PC-3 (cell line): ENCODE results near the gene METTL26. TPM values are rescaled to one million over a fixed set of nuclear protein-coding genes. Genes with fewer than 3 reads are reported as not detected.

Source experiments
- ATAC-seq: fragments of 200-7000 bp; cut with Tn5 transposase; 2 replicates; pipeline ENCODE4 v1.9.1; 2020; ENCODE audit warnings: mild to moderate bottlenecking, moderate library complexity
- BruUV-seq: library from RNA; stranded (reverse); fragments of 400-500 nt; replicated peaks from 2 replicates; lab custom pipeline; 2021; lab: Mats Ljungman, UMichigan
- CTCF ChIA-PET: fragments of 300-600 bp; sonication (Branson Sonifier 250); formaldehyde crosslinking; loops from one replicate; lab custom pipeline; 2022; ENCODE audit warnings: antibody characterized with exemption; lab: Charles Lee
- POLR2A ChIA-PET: fragments of 300-600 bp; sonication (Branson Sonifier 250); formaldehyde crosslinking; loops from one replicate; lab custom pipeline; 2022; ENCODE audit warnings: antibody characterized with exemption; ENCODE audit not compliant: unreplicated experiment; lab: Charles Lee
- DNase-seq: peaks from one replicate; pipeline ENCODE4 v3.0.0-alpha.2; 2015
- H2AFZ ChIP-seq: fragments of 300-600 bp; sonication (generic); 2 replicates; pipeline ENCODE4 v1.6.0; 2016; ENCODE audit warnings: antibody characterized with exemption, low read length
- H3F3A ChIP-seq: fragments of 300-600 bp; sonication (generic); one replicate; pipeline ENCODE4 v1.6.0; 2017; ENCODE audit warnings: antibody characterized with exemption, low read length, control low read depth, mild to moderate bottlenecking; ENCODE audit not compliant: unreplicated experiment
- H3K27ac ChIP-seq: fragments of 300-600 bp; sonication (generic); 2 replicates; pipeline ENCODE4 v1.5.1; 2016; ENCODE audit warnings: mild to moderate bottlenecking, low read length
- H3K27me3 ChIP-seq: fragments of 300-600 bp; sonication (generic); 2 replicates; pipeline ENCODE4 v1.6.1; 2016; ENCODE audit warnings: low read length, mixed read lengths
- H3K36me3 ChIP-seq: fragments of 300-600 bp; sonication (generic); 2 replicates; pipeline ENCODE4 v1.6.1; 2016; ENCODE audit warnings: low read depth, mixed run types, low read length, mixed read lengths
- H3K4me1 ChIP-seq: fragments of 300-600 bp; sonication (generic); 2 replicates; pipeline ENCODE4 v1.5.1; 2016; ENCODE audit warnings: low read length; ENCODE audit not compliant: insufficient read depth
- H3K4me2 ChIP-seq: fragments of 300-600 bp; sonication (generic); 2 replicates; pipeline ENCODE4 v1.6.0; 2016; ENCODE audit warnings: low read length
- H3K4me3 ChIP-seq: fragments of 300-600 bp; sonication (generic); 2 replicates; pipeline ENCODE4 v1.5.1; 2016; ENCODE audit warnings: mild to moderate bottlenecking, low read length, mixed read lengths
- H3K79me2 ChIP-seq: fragments of 300-600 bp; sonication (generic); 2 replicates; pipeline ENCODE4 v1.6.1; 2017; ENCODE audit warnings: low read length, mixed read lengths
- H3K9ac ChIP-seq: fragments of 300-600 bp; sonication (generic); 2 replicates; pipeline ENCODE4 v1.6.0; 2016; ENCODE audit warnings: mild to moderate bottlenecking, low read length
- H3K9me2 ChIP-seq: fragments of 300-600 bp; sonication (generic); replicated peaks from 2 replicates; pipeline ENCODE4 v1.6.1; 2016; ENCODE audit warnings: mixed run types, low read length, mixed read lengths
- H3K9me3 ChIP-seq: fragments of 300-600 bp; sonication (generic); 2 replicates; pipeline ENCODE4 v1.6.1; 2016; ENCODE audit warnings: low read length, mixed read lengths
- H4K20me1 ChIP-seq: fragments of 300-600 bp; sonication (generic); 2 replicates; pipeline ENCODE4 v1.6.1; 2016; ENCODE audit warnings: low read length, mixed read lengths
- EZH2 ChIP-seq: fragments of 300-600 bp; sonication (generic); IDR thresholded peaks from one replicate; pipeline ENCODE4 v1.6.1; 2017; ENCODE audit warnings: antibody characterized with exemption, mild to moderate bottlenecking, low read length; ENCODE audit not compliant: unreplicated experiment
- EZH2phosphoT487 ChIP-seq: fragments of 300-600 bp; sonication (generic); IDR thresholded peaks from 2 replicates; pipeline ENCODE4 v1.6.1; 2018; ENCODE audit warnings: mild to moderate bottlenecking, antibody characterized with exemption, low read length, borderline replicate concordance
- intact Hi-C: fragments of 100-400 bp; cut with micrococcal nuclease; formaldehyde crosslinking; loops from 2 replicates; pipeline ENCODE4 v1.9.0; 2023
- total RNA-seq: library from RNA; depleted of rRNA; stranded (reverse); fragments of >200 nt; gene quantifications from 2 replicates; pipeline ENCODE4 v1.2.3, GENCODE V29; 2014
- TF ChIP-seq, protein P1 (sequence below): fragments of 300-600 bp; sonication (generic); conservative IDR thresholded peaks from 2 replicates; pipeline ENCODE4 v1.5.1; 2017; ENCODE audit warnings: antibody characterized with exemption, low read depth, mild to moderate bottlenecking, low read length

Gene METTL26
- total RNA-seq, 1 experiment from 2014 or later, result 179 TPM

DNA sequence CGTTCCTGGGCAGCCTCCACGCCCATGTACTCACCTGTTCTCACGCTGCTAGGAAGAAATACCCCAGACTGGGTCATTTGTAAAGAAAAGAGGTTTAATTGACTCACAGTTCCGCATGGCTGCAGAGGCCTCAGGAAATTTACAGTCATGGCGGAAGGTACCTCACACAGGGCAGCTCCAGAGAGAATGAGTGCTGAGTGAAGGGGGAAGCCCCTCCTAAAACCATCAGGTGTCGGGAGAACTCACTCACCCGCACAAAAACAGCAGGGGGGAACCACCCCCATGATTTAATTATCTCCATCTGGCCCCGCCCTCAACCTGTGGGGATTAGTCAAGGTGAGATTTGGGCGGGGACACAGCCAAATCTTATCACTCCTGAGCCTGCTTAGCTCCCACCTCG is 28.1 kb downstream of the METTL26 start:
- Histone ChIP-seq H3K4me3 (no peak overlapping the region), H3K27ac (no peak overlapping the region), H3K4me1 (no peaks in the 10 kb centered on the region), H4K20me1 (no peaks in the 10 kb centered on the region), H3K79me2 (peaks cover 15% of the 10 kb centered on the region; the same call in 1 of the 2 replicates), H3K9me2 (no peaks in the 10 kb centered on the region), H3K9ac (no peak overlapping the region), H2AFZ (no peak overlapping the region), H3K27me3 (no peaks in the 10 kb centered on the region), H3K36me3 (no peaks in the 10 kb centered on the region), H3K9me3 (no peaks in the 10 kb centered on the region), H3F3A (no peaks in the 10 kb centered on the region), H3K4me2 (no peak overlapping the region)
- BruUV-seq, result no TSS peak
- CTCF ChIA-PET, result no interaction called here
- intact Hi-C loops, result no loop called here
- POLR2A ChIA-PET, result no interaction called here
- no peak for ATAC-seq
- TF ChIP-seq EZH2 (no peak), EZH2phosphoT487 (no peak)
- TF ChIP-seq, protein P1, sequence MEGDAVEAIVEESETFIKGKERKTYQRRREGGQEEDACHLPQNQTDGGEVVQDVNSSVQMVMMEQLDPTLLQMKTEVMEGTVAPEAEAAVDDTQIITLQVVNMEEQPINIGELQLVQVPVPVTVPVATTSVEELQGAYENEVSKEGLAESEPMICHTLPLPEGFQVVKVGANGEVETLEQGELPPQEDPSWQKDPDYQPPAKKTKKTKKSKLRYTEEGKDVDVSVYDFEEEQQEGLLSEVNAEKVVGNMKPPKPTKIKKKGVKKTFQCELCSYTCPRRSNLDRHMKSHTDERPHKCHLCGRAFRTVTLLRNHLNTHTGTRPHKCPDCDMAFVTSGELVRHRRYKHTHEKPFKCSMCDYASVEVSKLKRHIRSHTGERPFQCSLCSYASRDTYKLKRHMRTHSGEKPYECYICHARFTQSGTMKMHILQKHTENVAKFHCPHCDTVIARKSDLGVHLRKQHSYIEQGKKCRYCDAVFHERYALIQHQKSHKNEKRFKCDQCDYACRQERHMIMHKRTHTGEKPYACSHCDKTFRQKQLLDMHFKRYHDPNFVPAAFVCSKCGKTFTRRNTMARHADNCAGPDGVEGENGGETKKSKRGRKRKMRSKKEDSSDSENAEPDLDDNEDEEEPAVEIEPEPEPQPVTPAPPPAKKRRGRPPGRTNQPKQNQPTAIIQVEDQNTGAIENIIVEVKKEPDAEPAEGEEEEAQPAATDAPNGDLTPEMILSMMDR, result no peak
- DNase-seq, result no peak

DNA sequence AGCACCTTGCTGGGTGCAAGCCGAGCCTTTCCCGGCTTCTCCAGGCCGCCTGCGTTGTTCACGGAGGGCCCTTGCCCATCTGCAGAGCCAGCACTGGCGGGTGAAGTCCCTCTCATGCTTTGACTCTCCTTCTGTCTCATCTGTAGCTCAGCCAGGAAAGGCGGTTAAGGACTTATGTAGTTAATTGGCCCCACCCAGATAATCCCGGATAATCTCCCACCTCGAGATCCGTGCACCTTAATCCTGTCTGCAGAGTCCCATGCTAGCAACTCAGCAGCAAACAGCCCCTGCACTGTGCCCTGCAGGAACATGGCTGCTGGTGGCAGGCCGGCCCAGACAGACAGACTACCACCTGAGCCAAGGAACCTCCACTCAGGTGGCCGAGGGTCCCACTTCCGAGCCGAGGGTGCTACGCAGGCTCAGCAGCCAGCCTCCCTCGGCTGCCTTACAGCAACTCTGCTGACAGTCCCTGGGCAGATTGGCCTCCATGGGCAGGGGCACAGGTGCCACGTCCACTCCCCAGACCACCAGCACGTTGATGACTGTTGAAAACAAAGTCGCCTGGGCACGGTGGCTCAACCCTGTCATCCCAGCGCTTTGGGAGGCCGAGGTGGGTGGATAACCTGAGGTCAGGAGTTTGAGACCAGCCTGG is 29.3 kb downstream of the METTL26 start:
- no peak for TF ChIP-seq EZH2phosphoT487
- TF ChIP-seq, protein P1, result no peak
- no peak for TF ChIP-seq EZH2
- ChIA-PET CTCF (no interaction called here), POLR2A (no interaction called here)
- no peaks in the 10 kb centered on the region for H3K27me3 ChIP-seq
- H3K9me3 ChIP-seq, result no peaks in the 10 kb centered on the region
- no peak for ATAC-seq
- BruUV-seq, result no TSS peak
- H3K4me3 ChIP-seq, result no peak overlapping the region
- no peaks in the 10 kb centered on the region for H3K4me1 ChIP-seq
- H3K36me3 ChIP-seq, result no peaks in the 10 kb centered on the region
- DNase-seq, result no peak
- H3K4me2 ChIP-seq, result no peak overlapping the region
- H3K9me2 ChIP-seq, result no peaks in the 10 kb centered on the region
- intact Hi-C loops, result no loop called here
- no peaks in the 10 kb centered on the region for H4K20me1 ChIP-seq
- no peak overlapping the region for H3K27ac ChIP-seq
- no peaks in the 10 kb centered on the region for H3F3A ChIP-seq
- H2AFZ ChIP-seq, result no peak overlapping the region
- H3K79me2 ChIP-seq, result peaks cover 15% of the 10 kb centered on the region; the same call in 1 of the 2 replicates
- H3K9ac ChIP-seq, result no peak overlapping the region

DNA sequence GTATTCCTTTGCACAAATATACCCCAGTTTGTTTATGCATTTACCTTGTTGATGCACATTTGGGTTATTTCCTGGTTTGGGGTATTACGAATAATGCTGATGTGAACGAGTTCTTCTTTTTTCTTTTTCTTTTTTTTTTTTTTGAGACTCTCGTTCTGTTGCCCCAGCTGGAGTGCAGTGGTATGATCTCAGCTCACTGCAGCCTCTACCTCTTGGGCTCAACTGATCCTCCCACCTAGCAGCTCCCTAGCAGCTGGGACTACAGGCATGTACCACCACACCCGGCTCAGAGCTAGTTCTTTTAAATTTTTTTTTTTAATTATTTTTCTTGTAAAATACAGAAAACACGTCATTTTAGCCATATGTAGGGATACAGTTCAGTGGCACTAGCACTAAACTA is 32.2 kb downstream of the METTL26 start:
- Histone ChIP-seq H3K9me2 (no peaks in the 10 kb centered on the region), H3K79me2 (peaks cover 15% of the 10 kb centered on the region; the same call in 1 of the 2 replicates), H3K27ac (no peak overlapping the region), H4K20me1 (no peaks in the 10 kb centered on the region), H3K36me3 (no peaks in the 10 kb centered on the region), H3K4me1 (no peaks in the 10 kb centered on the region), H3K4me3 (no peak overlapping the region), H3K27me3 (no peaks in the 10 kb centered on the region), H2AFZ (no peak overlapping the region), H3K9me3 (no peaks in the 10 kb centered on the region), H3F3A (no peaks in the 10 kb centered on the region), H3K9ac (no peak overlapping the region), H3K4me2 (no peak overlapping the region)
- ChIA-PET POLR2A (no interaction called here), CTCF (no interaction called here)
- TF ChIP-seq EZH2 (no peak), EZH2phosphoT487 (no peak)
- TF ChIP-seq, protein P1, result no peak
- DNase-seq, result no peak
- no TSS peak for BruUV-seq
- ATAC-seq, result no peak
- intact Hi-C loops, result no loop called here
